ENCODE data around the gene LRIG1. TPM values are rescaled to one million over a fixed set of nuclear protein-coding genes. Genes with fewer than 3 reads are reported as not detected.

LRIG1 gene
- total and polyA plus RNA-seq, 2 of the 8 experiments (the other 6 are each of a cell fraction or from before 2014, with no cell fraction given), result 78.1 to 88.7 TPM

DNA sequence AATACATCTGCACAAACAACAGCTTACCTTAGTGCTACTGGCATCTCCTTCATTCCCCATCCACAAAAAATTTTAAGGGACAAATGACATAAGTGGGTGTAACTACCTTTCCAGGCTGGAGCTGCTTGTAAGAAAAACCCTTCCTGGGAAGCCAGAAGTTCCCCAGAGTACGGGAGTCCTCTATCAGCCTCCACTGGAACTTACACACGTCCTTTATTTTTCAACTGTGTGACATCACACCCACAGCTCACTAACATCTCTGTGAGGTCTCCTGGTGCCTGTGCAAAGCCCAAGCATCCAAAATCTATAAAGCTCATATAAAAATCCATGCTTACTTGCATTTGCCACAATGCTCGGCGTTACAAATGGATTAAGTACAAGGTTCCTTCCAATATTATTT is 27.6 kb downstream of the LRIG1 start (continued):
- TF ChIP-seq CTBP2 (IDR thresholded peaks at IDR 0.05; ENCODE audit: borderline replicate concordance, insufficient read depth, insufficient read length, low read length) (no peak), RBBP5 (IDR thresholded peaks at IDR 0.05; ENCODE audit: borderline replicate concordance, low read depth, low read length) (no peak), ASH2L (IDR thresholded peaks at IDR 0.05; ENCODE audit: low read length) (no peak)
